A204.1 (cell line): ENCODE measurements around the gene FER.
"Not testable (repeated sequence)": the region's sequence is repeated elsewhere in the genome, so short reads cannot be mapped to it uniquely, and the experiment has no call there.

Experiments
- FAIRE-seq: peaks from 2 replicates; lab custom pipeline; 2012; peaks lifted over from hg19 to GRCh38; lab: Jason Lieb, UNC

The FER gene

GRCh38 chr5:109038209-109038840 lies 290.6 kb downstream of the FER start:
- FAIRE-seq, result no peak

GRCh38 chr5:109041317-109041716 lies 293.6 kb downstream of the FER start:
- no peak for FAIRE-seq

- no peak for FAIRE-seq
Observed at GRCh38 chr5:109045710-109046109, 298.0 kb downstream of the FER start.

GRCh38 chr5:109049565-109049964 lies 301.9 kb downstream of the FER start:
- no peak for FAIRE-seq

GRCh38 chr5:109050321-109050720 lies 302.6 kb downstream of the FER start:
- not testable (repeated sequence) for FAIRE-seq

GRCh38 chr5:109052216-109052615 lies 304.5 kb downstream of the FER start:
- not testable (repeated sequence) for FAIRE-seq

- FAIRE-seq, result no peak
Observed at GRCh38 chr5:109053995-109054417, 306.3 kb downstream of the FER start.

GRCh38 chr5:109060378-109061025 lies 312.8 kb downstream of the FER start:
- no peak for FAIRE-seq

- no peak for FAIRE-seq
Observed at GRCh38 chr5:109062664-109063063, 315.0 kb downstream of the FER start.

- no peak for FAIRE-seq
Observed at GRCh38 chr5:109063223-109063622, 315.5 kb downstream of the FER start.

- FAIRE-seq, result no peak
Observed at GRCh38 chr5:109076741-109077140, 329.0 kb downstream of the FER start.

- no peak for FAIRE-seq
Observed at GRCh38 chr5:109078448-109078847, 330.8 kb downstream of the FER start.

GRCh38 chr5:109080481-109080880 lies 332.8 kb downstream of the FER start:
- FAIRE-seq, result no peak

GRCh38 chr5:109080896-109081295 lies 333.2 kb downstream of the FER start:
- no peak for FAIRE-seq

- FAIRE-seq, result no peak
Observed at GRCh38 chr5:109083937-109084336, 336.2 kb downstream of the FER start.

- FAIRE-seq, result no peak
Observed at GRCh38 chr5:109089191-109089590, 341.5 kb downstream of the FER start.

- no peak for FAIRE-seq
Observed at GRCh38 chr5:109099081-109099480, 351.4 kb downstream of the FER start.

- FAIRE-seq, result no peak
Observed at GRCh38 chr5:109100971-109101370, 353.3 kb downstream of the FER start.

- FAIRE-seq, result no peak
Observed at GRCh38 chr5:109102096-109102690, 354.5 kb downstream of the FER start.

- no peak for FAIRE-seq
Observed at GRCh38 chr5:109105631-109106267, 358.1 kb downstream of the FER start.

- FAIRE-seq, result no peak
Observed at GRCh38 chr5:109111680-109112079, 364.0 kb downstream of the FER start.

- FAIRE-seq, result no peak
Observed at GRCh38 chr5:109113608-109114007, 365.9 kb downstream of the FER start.

GRCh38 chr5:109121225-109121624 lies 373.5 kb downstream of the FER start:
- no peak for FAIRE-seq
